ENCODE results near the gene BAG3.

DNA sequence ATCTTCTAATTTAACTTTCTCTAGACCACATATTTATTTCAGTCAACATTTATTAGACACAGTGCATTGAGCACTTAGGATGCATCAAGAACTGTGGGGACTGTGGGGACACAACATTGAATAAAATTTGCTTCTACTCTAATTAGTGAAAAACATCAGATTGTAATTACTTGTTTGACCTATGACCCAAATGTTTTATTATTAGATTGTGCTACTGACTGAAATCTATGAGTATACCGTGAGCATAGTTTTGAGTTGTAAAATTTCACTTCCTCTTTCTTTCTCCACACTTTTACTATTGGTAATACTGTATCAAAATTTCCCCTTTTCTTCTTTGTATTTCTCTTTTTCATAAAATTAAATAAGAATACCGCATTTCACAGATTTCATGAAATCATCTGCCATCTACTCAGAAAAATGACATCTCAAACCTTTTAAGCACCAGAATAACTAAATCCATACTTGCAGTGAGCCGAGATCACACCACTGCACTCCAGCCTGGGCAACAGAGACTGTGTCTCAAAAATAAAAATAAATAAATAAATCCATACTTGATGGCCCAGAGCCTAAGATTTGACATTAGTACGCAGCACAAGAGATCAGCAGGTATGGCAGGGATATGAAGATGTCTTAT is 49.3 kb downstream of the BAG3 start:
- no peak for TF ChIP-seq POLR2A (IDR thresholded peaks at IDR 0.05)
- no peak for TF ChIP-seq POLR2AphosphoS5 (IDR thresholded peaks at IDR 0.05)
- TF ChIP-seq, protein P1, sequence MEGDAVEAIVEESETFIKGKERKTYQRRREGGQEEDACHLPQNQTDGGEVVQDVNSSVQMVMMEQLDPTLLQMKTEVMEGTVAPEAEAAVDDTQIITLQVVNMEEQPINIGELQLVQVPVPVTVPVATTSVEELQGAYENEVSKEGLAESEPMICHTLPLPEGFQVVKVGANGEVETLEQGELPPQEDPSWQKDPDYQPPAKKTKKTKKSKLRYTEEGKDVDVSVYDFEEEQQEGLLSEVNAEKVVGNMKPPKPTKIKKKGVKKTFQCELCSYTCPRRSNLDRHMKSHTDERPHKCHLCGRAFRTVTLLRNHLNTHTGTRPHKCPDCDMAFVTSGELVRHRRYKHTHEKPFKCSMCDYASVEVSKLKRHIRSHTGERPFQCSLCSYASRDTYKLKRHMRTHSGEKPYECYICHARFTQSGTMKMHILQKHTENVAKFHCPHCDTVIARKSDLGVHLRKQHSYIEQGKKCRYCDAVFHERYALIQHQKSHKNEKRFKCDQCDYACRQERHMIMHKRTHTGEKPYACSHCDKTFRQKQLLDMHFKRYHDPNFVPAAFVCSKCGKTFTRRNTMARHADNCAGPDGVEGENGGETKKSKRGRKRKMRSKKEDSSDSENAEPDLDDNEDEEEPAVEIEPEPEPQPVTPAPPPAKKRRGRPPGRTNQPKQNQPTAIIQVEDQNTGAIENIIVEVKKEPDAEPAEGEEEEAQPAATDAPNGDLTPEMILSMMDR (IDR thresholded peaks at IDR 0.05 in 8 of 11, conservative IDR thresholded peaks at IDR 0.05 in 3 of 11): no peak
